Activated gamma-delta T cell treated with anti-CD3 and anti-CD28 coated beads, Interleukin-2, amount 50 U/mL, for 16 hours (primary cell): ENCODE measurements around the gene DDX39B.

ENCODE experiments used
- DNase-seq: peaks from one replicate; pipeline ENCODE4 v3.0.0-alpha.2; 2020; ENCODE audit warnings: low read depth

DDX39B gene

DNA sequence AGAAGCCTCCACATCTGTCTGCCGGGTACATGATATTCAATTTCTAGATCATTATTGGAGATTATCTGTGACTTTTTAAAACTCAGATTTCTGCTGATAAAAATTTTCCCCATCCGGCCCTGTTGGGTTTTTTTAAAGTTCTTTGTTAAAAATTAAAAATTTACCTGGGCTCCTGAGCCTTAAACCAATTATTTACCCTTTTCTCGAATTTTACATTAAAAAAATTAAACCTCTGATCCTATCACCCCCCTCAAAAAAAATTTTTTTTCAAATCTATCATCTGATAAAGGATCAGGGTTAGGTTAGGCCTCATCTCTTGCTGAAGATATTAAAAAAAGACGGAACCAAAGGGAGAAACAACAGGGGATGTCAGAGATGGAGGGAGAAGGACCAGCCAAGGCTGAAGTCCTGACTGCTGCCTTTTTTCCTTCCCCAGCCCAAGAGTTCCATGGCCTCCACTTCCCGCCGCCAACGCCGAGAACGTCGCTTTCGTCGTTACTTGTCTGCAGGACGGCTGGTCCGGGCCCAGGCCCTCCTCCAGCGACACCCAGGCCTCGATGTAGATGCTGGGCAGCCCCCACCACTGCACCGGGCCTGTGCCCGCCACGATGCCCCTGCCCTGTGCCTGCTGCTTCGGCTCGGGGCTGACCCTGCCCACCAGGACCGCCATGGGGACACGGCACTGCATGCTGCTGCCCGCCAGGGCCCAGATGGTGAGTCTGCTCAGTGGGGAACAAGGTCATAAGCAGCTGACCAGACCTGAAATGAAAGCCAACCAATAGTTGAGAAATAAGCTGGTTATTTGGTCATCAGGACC lies 6.1 kb upstream of the DDX39B start:
- no peak for DNase-seq

DNA sequence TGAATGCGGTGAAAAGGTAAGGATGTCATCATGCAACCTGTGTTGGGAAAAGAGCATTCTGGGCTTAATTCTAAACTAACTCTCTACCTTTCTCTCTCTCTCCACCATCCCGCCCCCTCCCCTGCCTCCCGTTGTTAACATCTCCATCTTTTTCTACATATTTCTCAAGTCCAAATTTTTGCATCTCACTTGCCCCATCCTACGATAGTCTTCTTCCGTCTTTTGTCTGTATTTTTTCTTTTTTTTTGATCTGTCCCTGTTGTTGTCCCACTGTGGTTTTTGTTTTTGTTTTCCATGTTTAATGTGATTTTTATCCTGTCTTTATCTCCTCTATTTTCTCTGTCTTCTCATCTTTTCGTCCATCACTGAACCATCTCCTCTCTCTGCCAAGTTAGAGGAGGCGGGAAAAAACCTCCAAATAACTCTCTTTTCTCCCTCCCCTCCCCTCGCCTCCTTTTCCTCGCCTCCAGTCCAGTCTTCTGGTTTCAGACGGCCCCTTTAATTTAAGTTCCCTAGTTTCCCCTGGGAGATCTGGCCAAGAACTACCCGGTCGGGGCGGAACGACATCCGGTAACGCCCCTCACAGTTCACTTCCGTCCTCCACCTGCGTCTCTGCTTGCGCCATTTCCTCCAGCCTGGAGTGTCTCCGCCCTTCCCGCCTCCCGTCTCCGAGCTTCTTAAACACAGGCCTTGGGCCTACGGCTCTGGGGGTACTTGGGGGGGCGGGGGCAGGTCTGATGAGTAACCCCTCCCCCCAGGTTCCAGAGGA lies 5.3 kb upstream of the DDX39B start, which contains the start of gene NFKBIL1:
NFKBIL1 (plus strand) TSS at position 651 of the 769 bp plus-strand sequence; CDS start at position 738, 87 bp downstream.
- DNase-seq, result peak; percentile 82

DNA sequence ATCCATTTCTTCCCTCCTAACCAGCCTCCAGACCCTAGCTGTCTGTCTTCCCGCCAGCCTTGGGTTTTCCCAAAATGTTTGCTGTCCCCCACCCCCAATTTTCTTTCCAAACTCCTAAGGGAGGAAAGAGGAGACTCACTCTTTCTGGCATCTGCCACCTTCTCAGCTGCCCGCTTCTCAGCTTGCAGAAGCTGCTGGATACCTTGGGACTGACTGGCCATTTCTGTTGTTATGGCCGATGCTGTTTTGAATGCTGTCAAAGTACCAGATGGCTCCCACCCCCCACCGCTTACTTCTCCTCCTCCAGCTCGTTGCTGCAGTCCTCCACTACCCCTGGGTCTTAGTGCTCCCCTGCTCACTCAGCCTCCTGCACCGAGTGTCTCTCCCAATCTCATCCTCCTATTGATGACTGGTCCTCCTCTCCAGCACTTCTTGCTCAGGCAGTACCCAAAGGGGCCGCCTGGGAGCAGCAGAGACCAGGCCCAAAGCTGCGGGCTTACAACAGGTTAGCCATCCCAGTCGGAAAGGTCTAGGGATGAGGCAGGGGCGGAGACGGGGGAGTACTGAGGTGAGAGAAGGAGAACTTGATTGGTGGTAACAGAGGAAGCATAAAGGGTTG lies 4.6 kb upstream of the DDX39B start, which contains the start of gene ATP6V1G2:
ATP6V1G2 (minus strand) TSS at position 270 of the 619 bp plus-strand sequence; CDS start at position 221, 49 bp downstream.
- peak; percentile 72 for DNase-seq

DNA sequence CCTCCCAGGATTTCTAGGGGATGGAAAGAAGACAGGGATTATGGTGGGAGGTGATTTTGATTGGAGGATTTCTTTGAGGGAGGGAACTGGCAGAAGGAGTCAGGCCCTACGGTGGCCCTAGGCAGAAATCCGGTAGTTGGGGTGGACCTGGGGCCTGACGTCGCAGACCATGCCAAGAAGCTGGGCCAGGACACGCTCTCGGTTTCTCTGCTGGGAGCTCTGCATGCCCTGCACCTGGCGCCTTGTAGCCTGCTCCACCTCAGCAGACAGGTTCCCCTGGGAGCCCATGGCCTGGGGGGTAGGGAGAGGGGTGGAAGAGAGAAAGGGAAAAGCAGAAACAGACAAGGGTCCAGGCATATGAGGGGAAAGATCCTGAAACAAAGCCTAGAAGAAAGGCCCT lies 3.5 kb upstream of the DDX39B start:
- DNase-seq, result no peak

DNA sequence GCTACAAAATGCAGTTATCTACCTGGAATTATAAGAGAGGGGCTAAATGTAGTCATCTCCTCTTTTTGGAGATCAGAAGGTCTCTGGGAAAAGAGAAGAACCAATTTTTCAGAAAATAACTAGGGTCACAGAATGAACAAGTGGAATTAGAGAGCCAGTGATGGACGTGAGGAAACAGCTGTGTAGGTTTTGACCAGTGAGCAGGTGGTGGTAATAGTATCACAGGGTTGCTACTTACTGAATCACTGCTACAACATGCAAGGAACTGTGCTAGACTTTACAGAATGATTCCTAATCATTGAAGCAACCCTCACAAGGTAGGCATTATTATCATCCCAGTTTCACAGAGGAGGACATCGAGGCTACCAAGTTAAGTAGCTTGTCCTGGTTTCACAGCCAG lies 2.9 kb upstream of the DDX39B start:
- no peak for DNase-seq

DNA sequence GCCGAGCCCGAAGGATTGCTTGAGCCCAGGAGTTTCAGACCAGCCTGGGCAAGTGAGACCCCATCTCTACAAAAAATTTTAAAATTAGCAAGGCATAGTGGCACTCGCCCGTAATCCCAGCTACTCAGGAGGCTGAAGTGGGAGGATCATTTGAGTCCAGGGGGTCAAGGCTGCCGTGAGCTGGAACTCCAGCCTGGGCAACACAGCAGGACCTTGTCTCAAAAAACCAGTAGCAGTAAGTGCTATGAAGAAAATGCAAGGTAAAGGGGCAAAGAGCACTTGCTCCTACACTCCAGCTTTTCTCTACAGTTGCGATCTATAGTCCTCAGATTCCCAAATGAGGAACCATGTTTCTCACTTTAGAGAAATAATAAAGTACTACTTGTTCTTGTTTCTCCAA lies 1.8 kb upstream of the DDX39B start:
- DNase-seq, result no peak

DNA sequence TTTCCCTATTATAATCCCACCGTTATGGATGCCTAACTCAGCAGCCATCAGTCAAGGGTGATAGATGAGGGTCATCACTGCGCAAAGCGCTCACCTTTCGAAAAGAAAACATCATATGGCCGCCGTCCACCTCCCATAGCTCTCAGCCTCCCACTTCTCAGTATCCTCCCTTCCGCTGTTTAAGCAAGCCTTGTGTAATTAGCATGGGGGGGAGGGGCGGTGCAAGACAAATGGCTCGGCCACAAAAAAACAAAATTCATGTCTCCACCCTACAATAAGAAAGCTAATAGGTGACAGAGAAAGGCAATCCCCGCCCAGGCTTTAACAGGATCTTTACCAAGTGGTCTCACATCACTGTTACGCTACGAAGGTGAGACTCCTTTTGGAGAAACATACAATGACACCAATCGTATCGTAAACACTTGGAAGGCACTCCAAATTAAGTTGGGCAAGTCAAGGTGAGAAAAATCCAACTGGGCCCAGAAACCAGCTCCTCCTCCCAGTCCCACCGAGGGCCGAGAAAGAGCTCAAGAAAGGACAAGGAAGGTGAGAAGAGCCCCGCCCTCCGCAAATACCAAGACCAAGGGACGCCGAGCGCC lies 645 bp downstream of the DDX39B start:
- DNase-seq, result peak; percentile 53

DNA sequence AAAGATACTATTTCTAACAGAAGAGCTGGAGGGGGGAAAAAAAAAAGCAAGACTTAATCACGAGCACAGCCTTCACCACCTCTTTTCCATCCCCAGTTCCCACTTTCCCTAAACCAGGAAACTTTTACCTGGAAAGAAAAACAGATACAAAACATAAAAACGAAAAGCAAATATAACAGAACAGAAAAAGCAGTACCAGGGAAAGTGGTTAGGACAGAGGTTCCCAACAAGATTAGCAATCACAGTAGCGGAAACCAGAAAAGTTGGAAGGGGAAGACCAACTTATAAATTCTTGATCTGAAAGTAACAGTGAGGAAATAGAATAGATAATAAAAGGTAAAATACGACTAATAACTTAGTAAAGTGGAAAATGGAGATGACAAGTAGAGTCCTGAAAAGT lies 1.2 kb downstream of the DDX39B start:
- no peak for DNase-seq

DNA sequence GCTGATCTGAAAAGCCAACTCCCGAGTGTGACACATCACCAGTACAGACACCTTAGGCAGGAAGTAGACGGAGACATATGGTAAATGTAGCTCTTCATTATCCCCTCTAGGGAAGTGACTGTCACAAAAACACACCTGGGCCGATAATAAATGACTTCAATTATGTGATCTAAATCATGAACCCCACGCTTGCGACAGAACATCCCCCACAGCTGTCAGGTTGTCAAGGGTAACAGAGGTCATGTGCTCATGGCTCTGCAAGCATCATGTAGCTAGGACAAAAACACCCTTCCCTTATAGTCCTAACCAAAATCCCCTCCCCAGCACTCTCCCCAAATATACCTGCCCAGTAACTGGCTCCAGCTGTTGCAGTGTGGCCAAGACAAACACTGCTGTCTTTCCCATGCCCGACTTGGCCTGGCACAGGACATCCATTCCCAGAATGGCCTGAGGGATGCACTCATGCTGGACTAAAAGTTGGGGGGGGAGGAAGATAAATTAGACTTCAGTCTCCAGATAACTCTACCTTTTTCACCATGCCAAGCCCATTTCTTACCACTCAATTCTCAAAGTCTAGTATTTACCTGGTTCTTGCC lies 2.9 kb downstream of the DDX39B start:
- DNase-seq, result no peak

DNA sequence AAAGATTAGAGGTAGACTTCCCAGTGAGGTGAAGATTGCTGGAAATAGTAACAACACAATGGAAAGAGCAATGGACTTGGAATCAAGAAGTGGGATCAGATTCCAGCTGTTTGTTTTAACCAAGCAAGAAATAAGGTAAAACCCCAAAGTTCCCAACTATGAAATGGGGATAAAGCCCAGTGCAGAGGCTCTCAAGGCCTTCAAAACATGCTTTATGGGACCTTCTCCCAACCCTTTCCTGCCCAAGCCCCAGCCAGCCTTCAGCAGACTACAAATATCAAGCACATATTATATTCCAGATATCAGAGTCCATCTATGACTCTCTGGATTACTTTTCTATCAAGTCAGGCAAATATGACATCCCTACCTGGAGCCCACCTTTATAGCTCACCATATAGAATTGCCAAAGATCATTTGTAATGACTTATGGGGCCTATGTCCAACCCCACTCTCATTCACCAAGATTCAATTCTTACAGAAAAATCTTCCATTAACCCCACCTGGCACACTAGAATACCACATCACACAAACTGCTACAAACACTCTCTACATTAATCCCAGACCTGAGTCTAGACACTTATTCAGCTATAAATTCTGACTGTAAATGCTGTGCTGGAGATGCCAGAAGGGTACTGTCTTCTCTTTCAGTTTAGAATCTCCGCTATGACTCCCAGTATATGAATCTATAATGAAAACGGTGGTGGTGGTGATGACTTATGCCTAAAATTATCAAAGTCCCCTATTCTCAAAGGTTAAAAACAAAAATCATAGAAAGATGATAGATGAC lies 6.1 kb downstream of the DDX39B start:
- DNase-seq, result no peak

DNA sequence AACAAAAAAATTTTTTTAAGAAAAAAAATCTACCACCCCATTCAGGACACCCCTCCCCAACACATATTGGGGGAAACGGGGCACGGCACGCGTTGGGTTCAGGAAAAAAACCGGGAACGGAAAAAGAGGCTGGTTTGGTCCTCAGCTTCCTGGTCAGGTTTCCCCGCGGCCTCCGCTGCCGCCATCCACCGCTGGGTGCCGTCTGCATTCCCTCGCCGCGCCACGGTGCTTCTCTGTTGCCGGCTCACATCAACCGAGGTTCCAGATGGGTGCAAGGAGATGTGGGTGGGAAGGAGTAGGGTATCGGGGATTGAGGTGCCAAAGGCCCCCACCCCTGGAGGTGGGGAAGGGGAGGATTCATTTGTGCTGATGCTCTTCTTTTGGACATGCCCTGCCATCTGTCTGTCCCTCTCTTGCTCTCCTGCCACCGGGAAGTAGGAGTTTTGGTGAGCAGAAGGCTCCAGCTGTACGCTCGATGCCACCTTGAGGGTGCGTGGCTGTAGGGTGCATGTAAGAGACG lies 7.2 kb downstream of the DDX39B start:
- no peak for DNase-seq

DNA sequence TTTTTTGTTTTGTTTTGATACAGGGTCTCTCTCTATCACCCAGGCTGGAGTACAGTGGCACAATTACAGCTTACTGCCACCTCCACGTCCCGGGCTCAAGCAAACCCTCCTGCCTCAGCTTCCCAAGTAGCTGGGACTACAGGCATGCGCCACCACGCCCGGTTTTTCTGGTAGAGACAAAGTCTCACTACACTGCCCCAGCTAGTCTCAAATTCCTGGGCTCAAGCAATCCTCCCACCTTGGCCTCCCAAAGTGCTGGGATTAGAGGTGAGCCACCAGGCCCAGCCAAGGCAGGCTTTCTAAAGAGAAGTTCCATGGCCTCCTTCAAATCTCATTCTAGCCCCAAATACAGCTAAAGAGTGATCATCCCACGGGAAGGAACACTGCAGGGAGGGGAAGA lies 7.8 kb downstream of the DDX39B start:
- DNase-seq, result no peak

DNA sequence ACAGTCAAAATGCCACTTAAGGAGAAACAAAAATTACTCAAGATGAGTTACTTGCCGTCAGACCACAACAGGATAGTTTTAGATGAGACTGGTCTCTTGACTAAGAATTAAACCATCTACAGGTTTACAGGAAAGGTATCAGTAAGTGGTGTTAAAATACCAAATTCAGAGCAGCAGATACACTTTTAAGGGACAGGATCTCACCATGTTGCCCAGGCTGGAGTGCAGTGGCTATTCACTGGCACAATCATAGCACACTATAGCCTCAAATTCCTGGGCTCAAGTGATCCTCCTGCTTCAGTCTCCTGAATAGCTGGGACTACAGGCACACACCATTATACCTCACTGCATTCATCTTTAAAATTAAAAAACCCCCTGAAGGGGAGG lies 8.4 kb downstream of the DDX39B start:
- no peak for DNase-seq

DNA sequence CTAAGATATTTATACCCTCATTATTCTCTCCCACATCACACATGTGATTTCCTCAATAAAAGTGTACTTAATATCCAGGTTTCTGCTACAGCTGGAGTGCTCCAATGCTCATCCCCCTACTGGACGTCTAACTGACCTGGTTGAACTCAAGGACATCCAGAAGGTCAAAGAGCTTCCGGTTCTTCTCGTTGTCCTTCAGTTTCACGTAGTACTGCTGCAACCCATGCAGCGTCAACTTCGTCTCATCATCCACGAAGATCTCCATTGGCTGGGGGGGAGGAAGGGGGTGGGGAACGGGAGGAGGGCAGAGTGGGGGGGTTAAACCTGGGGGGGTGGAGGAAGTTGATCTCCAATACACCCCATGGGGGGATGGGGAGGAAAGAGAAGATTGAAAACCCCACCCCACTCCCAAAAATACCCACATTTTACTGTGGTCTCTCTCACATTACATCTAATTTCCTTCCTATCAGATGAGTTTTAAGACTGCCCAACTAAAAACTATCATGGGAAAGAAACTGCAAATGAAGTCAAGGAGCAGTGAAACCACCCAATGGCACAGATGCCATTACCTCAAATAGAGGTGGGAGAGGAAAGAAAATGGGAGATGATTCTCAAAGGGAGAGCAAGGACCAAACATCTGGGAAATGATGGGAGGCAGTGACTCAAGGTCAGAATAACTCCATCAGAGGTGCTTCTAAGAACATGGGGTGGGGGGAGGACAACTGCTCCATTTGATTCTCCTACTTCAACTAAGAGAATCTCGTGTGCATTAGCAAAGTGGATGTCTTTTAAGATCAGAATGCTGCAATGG lies 9.0 kb downstream of the DDX39B start:
- DNase-seq, result no peak

DNA sequence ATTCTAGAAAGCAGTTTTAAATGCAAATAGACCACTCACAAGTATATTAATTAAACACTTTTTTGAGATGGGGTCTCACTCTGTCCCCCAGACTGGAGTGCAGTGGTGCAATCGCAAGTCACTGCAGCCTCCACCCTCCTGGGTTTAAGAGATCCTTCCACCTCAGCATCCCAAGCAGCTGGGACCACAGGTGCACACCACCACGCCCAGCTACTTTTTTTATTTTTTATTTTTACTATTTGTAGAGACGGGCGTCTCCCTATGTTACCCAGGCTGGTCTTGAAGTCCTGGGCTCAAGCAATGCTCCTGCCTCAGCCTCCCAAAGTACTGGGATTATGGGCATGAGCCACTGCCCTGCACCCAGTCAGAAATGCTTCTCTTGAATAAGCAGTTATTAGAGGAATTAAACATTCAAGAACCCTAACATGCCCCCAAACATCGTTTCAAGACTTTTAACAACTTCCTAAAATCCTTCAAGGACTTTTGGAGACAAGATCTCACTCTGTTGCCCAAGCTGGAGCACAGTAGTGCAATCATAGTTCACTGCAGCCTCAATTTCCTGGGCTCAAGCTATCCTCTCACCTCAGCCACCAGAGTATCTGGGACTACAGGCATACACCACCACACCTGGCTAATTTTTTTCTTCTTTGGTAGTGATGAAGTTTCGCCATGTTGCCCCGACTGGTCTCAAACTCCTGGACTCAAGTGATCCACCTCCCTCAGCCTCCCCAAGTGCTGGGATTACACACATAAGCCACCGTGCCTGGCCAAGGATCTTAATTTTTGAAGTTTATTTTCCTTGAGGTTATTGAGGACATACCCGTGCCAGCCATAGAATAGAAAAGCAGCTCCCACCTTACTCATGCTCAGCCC lies 9.8 kb downstream of the DDX39B start:
- DNase-seq, result no peak

DNA sequence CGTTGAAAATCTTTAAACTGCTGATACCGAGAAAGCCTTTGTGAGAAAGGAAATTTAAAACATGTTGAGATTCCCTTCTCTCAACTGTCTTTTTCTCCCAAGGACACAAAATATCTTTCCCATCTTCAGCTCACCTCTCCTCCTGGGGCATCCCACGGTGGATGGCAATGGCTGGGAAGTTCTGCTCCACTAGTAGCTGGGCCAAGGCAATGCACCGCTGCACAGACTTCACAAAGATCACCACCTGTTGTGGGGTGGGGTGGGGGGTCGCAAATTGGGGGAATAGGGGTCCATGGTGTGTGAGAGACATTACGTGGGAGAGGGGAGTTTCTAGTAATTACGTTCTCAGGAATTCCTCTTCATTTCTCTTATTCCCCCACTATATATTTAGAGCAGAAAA lies 10.6 kb downstream of the DDX39B start:
- DNase-seq, result no peak

DNA sequence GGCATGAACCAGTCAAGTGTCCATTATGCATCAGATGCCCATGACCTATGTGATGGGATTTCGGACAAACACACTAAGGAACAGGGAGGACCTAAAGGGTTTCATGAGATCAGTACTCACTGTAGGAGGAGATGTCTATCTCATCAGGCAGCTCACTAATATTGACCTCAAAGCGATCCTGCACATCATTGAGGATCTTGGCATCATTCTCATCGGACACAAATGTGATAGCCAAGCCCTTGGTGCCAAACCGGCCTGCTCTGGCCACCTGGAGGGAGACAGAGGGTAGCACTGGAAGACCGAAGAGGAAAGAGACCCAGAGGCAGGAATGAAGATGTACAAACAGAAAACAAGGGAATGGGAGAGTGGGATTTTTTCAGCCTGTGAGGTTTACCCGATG lies 11.1 kb downstream of the DDX39B start:
- DNase-seq, result no peak

DNA sequence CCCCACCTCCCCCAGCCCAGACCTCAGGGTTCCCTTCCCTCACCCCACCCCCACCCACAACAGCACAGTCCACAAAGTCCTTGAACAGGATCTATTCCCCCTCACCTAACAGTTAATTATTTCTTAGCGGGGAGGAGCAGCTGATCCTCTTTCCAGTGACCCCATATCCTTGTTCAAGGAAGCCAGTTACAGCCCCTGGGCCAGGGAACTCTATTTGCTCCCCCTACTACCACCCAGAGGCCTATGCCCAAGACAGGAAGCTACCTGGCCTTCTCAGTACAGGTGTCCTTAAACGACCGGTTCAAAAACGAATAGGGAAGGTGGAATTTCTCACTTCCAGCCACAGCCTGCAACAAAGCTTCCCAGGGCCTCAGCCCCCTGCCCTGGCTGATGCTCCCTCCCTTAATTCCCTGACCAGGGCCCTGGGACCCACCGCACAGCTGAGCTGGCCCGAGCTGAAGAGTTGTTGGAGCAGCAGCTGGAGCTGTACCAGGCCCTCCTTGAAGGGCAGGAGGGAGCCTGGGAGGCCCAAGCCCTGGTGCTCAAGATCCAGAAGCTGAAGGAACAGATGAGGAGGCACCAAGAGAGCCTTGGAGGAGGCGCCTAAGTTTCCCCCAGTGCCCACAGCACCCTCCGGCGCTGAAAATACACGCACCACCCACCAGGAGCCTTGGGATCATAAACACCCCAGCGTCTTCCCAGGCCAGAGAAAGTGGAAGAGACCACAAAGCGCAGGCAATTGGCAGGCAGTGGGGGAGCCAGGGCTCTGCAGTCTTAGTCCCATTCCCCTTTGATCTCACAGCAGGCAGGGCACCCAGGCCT lies 12.3 kb downstream of the DDX39B start:
- DNase-seq, result no peak
